OCI-LY1 (cell line): ENCODE measurements around the gene PTGDR2.

Source experiments
- H2AFZ ChIP-seq: fragments of 200-600 bp; sonication (generic), shearing (Covaris generic); 2 replicates; pipeline ENCODE4 v1.6.0; 2014; ENCODE audit warnings: antibody characterized with exemption, mild to moderate bottlenecking, low read length
- H3F3A ChIP-seq: fragments of 200-600 bp; sonication (generic), shearing (Covaris generic); 2 replicates; pipeline ENCODE4 v1.6.0; 2014; ENCODE audit warnings: mild to moderate bottlenecking, antibody characterized with exemption, low read length, moderate library complexity; ENCODE audit not compliant: insufficient read depth
- H3K27ac ChIP-seq: fragments of 200-600 bp; sonication (generic); 2 replicates; pipeline ENCODE4 v1.5.1; 2014; ENCODE audit warnings: low read length, mixed run types, mild to moderate bottlenecking, low read depth; ENCODE audit not compliant: poor library complexity, severe bottlenecking
- H3K27me3 ChIP-seq: fragments of 200-600 bp; sonication (generic); 2 replicates; pipeline ENCODE4 v1.6.0; 2014; ENCODE audit warnings: antibody characterized with exemption, mild to moderate bottlenecking, low read length, moderate library complexity; ENCODE audit not compliant: insufficient read depth
- H3K36me3 ChIP-seq: fragments of 200-600 bp; sonication (generic); 2 replicates; pipeline ENCODE4 v1.6.1; 2014; ENCODE audit warnings: mild to moderate bottlenecking, antibody characterized with exemption, low read length, moderate library complexity, mixed read lengths; ENCODE audit not compliant: insufficient read depth
- H3K4me1 ChIP-seq: fragments of 200-600 bp; sonication (generic); 2 replicates; pipeline ENCODE4 v1.5.1; 2014; ENCODE audit warnings: mild to moderate bottlenecking, low read length, moderate library complexity; ENCODE audit not compliant: insufficient read depth, severe bottlenecking
- H3K4me2 ChIP-seq: fragments of 200-600 bp; sonication (generic), shearing (Covaris generic); 2 replicates; pipeline ENCODE4 v1.6.1; 2014; ENCODE audit warnings: low read length
- H3K4me3 ChIP-seq: fragments of 200-600 bp; sonication (generic); 2 replicates; pipeline ENCODE4 v1.5.1; 2014; ENCODE audit warnings: low read length, low read depth, mild to moderate bottlenecking, mixed read lengths; ENCODE audit not compliant: poor library complexity, severe bottlenecking
- H3K79me2 ChIP-seq: fragments of 200-600 bp; shearing (Covaris generic); 2 replicates; pipeline ENCODE4 v1.6.1; 2016; ENCODE audit warnings: mixed run types, low read length, mixed read lengths; ENCODE audit not compliant: insufficient read depth
- H3K9ac ChIP-seq: fragments of 200-600 bp; sonication (generic), shearing (Covaris generic); 2 replicates; pipeline ENCODE4 v1.6.1; 2014; ENCODE audit warnings: mild to moderate bottlenecking, low read length, mixed read lengths
- H3K9me2 ChIP-seq: fragments of 200-600 bp; sonication (generic), shearing (Covaris generic); 2 replicates; pipeline ENCODE4 v1.6.1; 2014; ENCODE audit warnings: low read depth, mild to moderate bottlenecking, low read length, mixed read lengths
- H3K9me3 ChIP-seq: fragments of 200-600 bp; shearing (Covaris generic); 2 replicates; pipeline ENCODE4 v1.6.1; 2014; ENCODE audit warnings: low read length, mixed read lengths
- H4K20me1 ChIP-seq: fragments of 200-600 bp; sonication (generic), shearing (Covaris generic); 2 replicates; pipeline ENCODE4 v1.6.0; 2016; ENCODE audit warnings: mild to moderate bottlenecking, low read length; ENCODE audit not compliant: insufficient read depth
- EZH2 ChIP-seq: fragments of 200-600 bp; sonication (generic), shearing (Covaris generic); IDR thresholded peaks from 2 replicates; pipeline ENCODE4 v1.8.0; 2017; ENCODE audit warnings: borderline replicate concordance, mixed run types, mild to moderate bottlenecking, antibody characterized with exemption, low read length, moderate library complexity, mixed read lengths
- TF ChIP-seq, protein P1 (sequence below): fragments of 200-600 bp; sonication (generic), shearing (Covaris generic); IDR thresholded peaks from 2 replicates; pipeline ENCODE4 v1.5.1; 2017; ENCODE audit warnings: mild to moderate bottlenecking, antibody characterized with exemption, low read length, moderate library complexity, mixed read lengths

Gene PTGDR2

DNA sequence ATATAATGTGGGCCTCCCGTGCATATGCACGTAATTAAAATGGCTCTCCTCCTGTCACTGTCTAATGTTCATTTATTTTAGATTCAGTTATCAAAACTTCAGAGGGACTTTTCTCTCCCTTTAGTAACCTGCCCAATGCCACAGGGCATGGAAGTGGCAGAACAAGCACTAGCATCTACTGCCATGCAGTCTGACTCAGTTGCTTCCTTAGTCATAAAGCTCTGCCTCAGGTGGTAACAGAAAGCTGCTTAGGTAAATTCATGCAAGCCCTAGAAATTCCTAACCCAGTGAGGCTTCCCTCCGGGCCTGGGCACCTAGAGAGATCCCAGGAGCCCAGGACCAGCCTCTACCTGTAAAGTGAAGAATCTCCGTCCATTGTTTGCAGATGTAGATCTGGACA, 41.7 kb upstream of the PTGDR2 start:
- no peak for TF ChIP-seq EZH2
- TF ChIP-seq, protein P1, sequence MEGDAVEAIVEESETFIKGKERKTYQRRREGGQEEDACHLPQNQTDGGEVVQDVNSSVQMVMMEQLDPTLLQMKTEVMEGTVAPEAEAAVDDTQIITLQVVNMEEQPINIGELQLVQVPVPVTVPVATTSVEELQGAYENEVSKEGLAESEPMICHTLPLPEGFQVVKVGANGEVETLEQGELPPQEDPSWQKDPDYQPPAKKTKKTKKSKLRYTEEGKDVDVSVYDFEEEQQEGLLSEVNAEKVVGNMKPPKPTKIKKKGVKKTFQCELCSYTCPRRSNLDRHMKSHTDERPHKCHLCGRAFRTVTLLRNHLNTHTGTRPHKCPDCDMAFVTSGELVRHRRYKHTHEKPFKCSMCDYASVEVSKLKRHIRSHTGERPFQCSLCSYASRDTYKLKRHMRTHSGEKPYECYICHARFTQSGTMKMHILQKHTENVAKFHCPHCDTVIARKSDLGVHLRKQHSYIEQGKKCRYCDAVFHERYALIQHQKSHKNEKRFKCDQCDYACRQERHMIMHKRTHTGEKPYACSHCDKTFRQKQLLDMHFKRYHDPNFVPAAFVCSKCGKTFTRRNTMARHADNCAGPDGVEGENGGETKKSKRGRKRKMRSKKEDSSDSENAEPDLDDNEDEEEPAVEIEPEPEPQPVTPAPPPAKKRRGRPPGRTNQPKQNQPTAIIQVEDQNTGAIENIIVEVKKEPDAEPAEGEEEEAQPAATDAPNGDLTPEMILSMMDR = no peak
- H3K79me2 ChIP-seq = no peaks in the 10 kb centered on the region
- no peaks in the 10 kb centered on the region for H3K9me3 ChIP-seq
- H3K27ac ChIP-seq = no peak overlapping the region
- H3K4me2 ChIP-seq = no peak overlapping the region
- H3F3A ChIP-seq = no peaks in the 10 kb centered on the region
- H3K4me3 ChIP-seq = no peak overlapping the region
- no peaks in the 10 kb centered on the region for H3K4me1 ChIP-seq
- H4K20me1 ChIP-seq = no peaks in the 10 kb centered on the region
- H2AFZ ChIP-seq = no peak overlapping the region
- no peaks in the 10 kb centered on the region for H3K9me2 ChIP-seq
- H3K36me3 ChIP-seq = peaks cover 97% of the 10 kb centered on the region
- H3K27me3 ChIP-seq = no peaks in the 10 kb centered on the region
- no peak overlapping the region for H3K9ac ChIP-seq

DNA sequence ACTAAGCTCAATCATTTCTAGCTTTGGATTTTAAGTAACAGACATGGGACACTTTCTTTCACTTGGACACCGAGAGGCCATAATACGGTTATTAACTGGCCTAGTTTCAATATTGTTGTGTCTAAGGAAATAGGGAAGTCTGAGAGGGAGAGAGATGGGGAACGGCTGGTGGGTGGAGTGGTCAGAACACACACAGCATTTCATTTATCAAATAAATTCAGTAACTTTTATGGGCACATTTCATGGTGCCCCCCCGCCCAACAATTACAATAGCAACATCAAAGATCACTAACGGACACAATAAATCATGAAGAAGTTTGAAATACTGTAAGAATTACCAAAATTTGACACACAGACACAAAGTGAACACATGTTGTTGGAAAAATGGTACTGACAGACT, 39.9 kb upstream of the PTGDR2 start:
- peaks cover 94% of the 10 kb centered on the region for H3K36me3 ChIP-seq
- no peaks in the 10 kb centered on the region for H3K9me3 ChIP-seq
- TF ChIP-seq EZH2 = no peak
- TF ChIP-seq, protein P1 = no peak
- no peak overlapping the region for H2AFZ ChIP-seq
- no peak overlapping the region for H3K9ac ChIP-seq
- no peak overlapping the region for H3K4me2 ChIP-seq
- H3K4me1 ChIP-seq = no peaks in the 10 kb centered on the region
- no peaks in the 10 kb centered on the region for H3F3A ChIP-seq
- no peaks in the 10 kb centered on the region for H3K27me3 ChIP-seq
- no peaks in the 10 kb centered on the region for H3K79me2 ChIP-seq
- no peak overlapping the region for H3K4me3 ChIP-seq
- no peak overlapping the region for H3K27ac ChIP-seq
- no peaks in the 10 kb centered on the region for H4K20me1 ChIP-seq
- H3K9me2 ChIP-seq = no peaks in the 10 kb centered on the region

DNA sequence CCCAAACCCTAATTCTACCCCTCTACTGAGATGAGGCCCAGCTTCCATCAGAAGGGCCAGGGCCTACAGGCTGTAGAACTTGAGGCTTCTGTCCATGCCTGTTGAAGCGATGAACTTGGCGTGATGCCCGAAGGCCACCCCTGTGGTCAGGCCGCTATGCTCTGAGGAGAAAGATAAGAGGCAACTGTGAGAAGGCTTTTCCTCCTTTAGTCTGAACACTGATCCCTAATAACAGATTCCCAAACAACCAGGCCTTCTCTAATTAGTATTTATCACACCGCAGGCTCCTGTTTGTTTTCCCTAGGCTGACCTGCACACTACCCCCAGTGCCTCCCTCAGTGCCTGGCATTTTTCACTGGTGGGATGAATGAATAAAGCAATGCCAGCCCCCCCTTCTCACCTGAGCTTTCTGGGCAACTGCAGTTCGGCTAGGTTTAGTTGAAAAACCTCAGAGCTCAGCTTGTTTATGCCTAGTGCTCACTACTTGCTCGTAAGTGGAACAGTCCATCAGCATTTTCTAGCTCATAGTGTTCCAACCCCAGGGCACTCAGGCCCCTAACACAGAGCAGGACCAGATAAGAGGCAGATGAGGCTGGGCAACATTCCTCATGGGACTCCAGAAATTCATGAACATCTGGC, 35.5 kb upstream of the PTGDR2 start:
- no peak overlapping the region for H3K4me2 ChIP-seq
- TF ChIP-seq, protein P1 = no peak
- TF ChIP-seq EZH2 = no peak

More for the DNA sequence above, 35.5 kb upstream of the PTGDR2 start:
- no peaks in the 10 kb centered on the region for H3F3A ChIP-seq
- H3K27me3 ChIP-seq = no peaks in the 10 kb centered on the region
- H4K20me1 ChIP-seq = no peaks in the 10 kb centered on the region
- no peaks in the 10 kb centered on the region for H3K4me1 ChIP-seq
- H3K9me3 ChIP-seq = no peaks in the 10 kb centered on the region
- no peak overlapping the region for H2AFZ ChIP-seq
- no peaks in the 10 kb centered on the region for H3K9me2 ChIP-seq
- H3K79me2 ChIP-seq = no peaks in the 10 kb centered on the region
- no peak overlapping the region for H3K9ac ChIP-seq
- H3K27ac ChIP-seq = no peak overlapping the region
- H3K36me3 ChIP-seq = peaks cover 74% of the 10 kb centered on the region
- H3K4me3 ChIP-seq = no peak overlapping the region
